GM12892 (cell line): ENCODE results near the gene DERL3.

Experiments
- POLR2A ChIP-seq: IDR thresholded peaks from 2 replicates; pipeline ENCODE4 v1.6.1; 2011; ENCODE audit warnings: low read depth, low read length, control low read depth
- TAF1 ChIP-seq: IDR thresholded peaks from 2 replicates; pipeline ENCODE4 v1.6.1; 2011; ENCODE audit warnings: low read depth, mild to moderate bottlenecking, control low read depth, low read length, borderline replicate concordance

DNA sequence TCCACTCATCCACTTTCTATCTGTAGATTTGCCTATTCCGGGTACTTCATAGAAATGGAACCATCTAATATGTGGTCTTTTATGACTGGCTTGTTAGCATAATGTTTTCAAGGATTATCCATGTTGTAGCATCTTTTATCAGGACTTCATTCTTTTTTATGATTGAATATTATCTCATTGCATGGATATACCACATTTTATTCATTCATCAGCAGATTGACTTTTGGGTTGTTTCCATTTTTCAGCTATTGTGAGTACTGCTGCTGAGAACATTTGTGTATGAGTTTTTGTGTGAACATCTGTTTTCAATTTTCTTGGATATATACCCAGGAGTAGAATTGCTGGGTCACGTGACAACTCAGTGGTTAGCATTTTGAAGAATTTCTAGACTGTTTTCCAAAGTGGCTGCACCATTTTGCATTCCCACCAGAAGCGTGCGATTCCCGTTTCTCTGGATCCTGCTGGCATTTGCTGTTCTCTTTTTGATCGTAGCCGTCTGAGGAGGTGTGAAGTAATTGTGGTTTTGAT lies 8.9 kb downstream of the DERL3 start:
- no peak for TF ChIP-seq TAF1
- TF ChIP-seq POLR2A: no peak
